ENCODE data around the gene GUCA2A.
"Not testable (repeated sequence)": the region's sequence is repeated elsewhere in the genome, so short reads cannot be mapped to it uniquely, and the experiment has no call there.

The GUCA2A gene, protein sequence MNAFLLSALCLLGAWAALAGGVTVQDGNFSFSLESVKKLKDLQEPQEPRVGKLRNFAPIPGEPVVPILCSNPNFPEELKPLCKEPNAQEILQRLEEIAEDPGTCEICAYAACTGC

GRCh38 chr1:42164551-42165420, at the start of gene GUCA2A:
Gene GUCA2A (minus strand): TSS chr1:42164745. CDS start chr1:42164712, 33 bp downstream.
- in situ Hi-C loops (cut with HindIII; ENCODE audit: low sequenced_read_pairs) = no loop called here

DNA sequence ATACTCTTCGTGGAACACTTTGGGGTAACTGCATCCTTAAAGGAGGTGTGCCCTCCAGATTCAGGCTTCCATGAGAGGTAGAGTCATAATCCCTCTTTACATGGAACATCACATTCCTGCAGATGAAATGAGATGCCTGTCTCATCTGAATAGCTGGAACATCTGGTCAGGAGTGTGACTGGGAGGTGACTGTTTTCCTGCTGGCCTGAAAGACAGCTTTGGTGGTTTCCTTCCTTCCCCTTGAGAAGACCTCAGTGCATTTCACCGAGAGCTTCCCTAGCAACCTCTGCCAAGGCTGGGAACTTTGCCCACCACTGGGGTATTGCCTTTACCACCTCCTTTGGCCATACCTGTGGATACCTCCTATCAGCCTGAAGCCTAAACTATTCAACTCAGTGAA, 46.7 kb upstream of the GUCA2A start:
- in situ Hi-C loops (cut with HindIII; ENCODE audit: low sequenced_read_pairs) = no loop called here

DNA sequence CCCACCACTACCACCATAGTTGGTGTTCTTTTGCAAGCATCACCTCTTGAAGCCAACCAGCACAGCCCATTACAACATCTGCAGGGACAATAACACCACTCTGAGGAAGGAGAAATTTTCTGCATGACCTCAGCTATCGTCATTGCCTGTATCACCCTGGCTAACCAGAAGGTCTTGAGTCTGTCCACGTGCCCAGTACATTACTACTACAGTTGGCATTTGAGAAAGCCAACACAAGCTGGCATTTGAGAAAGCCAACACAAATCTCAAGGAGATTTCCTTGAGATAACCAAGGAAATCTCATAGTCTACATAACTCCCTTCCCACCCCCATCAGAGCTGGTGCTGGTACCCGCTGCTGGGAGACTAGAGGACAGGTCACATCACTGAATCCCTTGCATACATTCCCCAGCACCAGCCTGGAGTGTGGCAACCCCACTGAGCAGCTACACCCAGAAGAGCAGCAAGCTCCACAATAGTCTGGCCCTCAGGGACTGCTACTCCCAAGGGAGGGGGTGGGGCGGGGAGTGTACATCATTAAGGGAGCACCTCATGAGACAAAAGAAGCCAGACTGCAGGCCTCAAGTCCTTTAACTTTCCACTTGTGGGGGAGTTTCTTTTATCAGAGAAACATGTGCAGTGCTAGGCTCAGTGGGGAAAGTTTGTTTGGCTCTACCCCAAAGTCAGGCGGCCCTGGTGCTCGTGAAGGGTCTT, 46.0 kb upstream of the GUCA2A start:
- in situ Hi-C loops (cut with HindIII; ENCODE audit: low sequenced_read_pairs) = no loop called here

DNA sequence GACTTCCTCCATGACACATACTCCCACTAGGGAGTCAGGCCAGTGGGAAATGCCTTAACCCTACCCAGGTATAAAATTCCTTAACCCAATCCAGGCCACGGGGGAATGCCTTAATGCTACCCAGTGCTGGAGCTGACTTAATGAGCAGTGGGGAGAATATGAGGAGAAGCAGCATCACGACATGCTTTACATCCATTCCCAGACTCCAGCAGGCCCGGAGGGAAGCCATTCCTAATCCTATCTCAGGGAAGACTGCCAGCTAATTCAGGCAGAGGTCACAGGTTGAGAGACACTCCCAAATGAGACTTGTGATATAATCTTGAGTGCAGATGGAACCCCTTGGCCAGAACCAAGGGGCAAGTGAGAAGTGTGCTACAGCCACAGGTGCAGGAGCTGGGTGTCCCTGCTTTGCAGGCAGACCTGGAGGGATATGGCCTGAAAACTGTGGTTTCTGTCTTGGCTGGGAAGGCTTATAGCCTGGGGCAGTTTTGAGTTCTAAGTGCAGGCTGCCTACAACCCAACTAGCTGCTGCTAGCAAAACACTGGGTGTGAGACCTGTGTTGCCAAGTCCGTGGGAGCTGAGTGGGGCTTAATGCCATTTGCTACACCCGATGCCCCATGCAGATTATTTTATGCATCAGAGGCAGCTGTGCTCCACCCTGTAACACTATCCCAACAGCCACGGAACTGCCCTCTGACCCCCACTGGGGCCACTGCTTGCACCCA, 45.1 kb upstream of the GUCA2A start:
- in situ Hi-C loops (cut with HindIII; ENCODE audit: low sequenced_read_pairs) = no loop called here

GRCh38 chr1:42206930-42207329, 42.4 kb upstream of the GUCA2A start:
- in situ Hi-C loops (cut with HindIII; ENCODE audit: low sequenced_read_pairs) = not testable (repeated sequence)

DNA sequence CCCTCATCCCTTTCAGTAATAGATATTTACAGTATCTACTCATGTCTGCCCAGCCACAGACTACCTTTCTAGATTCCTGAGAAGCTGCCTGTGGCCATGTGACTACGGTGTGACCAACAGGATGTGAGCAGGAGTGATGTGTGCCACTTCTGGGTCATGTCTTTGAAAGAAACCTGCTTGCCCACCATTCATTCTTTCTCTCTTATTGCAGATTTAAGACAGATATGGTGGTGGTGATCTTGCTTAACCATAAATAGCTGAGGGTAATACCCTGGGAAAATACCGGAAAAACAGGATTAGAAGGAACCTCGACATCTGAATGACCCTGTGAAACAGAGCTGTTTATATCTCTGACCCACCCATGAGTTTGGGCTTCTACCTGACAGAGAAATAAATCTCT, 41.6 kb upstream of the GUCA2A start:
- in situ Hi-C loops (cut with HindIII; ENCODE audit: low sequenced_read_pairs) = no loop called here

GRCh38 chr1:42201986-42202385, 37.4 kb upstream of the GUCA2A start:
- in situ Hi-C loops (cut with HindIII; ENCODE audit: low sequenced_read_pairs) = no loop called here

DNA sequence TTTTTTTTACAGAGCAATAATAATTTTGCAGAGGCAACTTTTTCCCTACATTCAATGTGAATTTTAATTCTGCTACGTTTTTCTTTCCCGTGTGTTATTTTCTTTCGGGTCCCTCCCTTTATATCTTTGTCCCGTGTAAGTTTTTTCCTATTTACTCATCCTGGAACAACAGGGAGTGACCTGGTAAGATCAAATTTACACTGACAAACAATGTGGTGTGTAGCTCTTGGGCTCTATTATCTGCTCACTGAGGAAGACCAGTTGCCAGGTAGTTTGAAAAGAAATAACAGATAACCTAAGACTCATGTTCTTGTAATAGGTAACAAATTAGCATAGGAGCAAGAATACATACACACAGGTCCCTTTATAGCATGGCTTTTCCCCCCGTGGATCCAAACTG, 33.7 kb upstream of the GUCA2A start:
- in situ Hi-C loops (cut with HindIII; ENCODE audit: low sequenced_read_pairs) = no loop called here

GRCh38 chr1:42195841-42196240, 31.3 kb upstream of the GUCA2A start:
- in situ Hi-C loops (cut with HindIII; ENCODE audit: low sequenced_read_pairs) = no loop called here

- in situ Hi-C loops (cut with HindIII; ENCODE audit: low sequenced_read_pairs) = no loop called here
Observed at GRCh38 chr1:42192106-42192505, 27.6 kb upstream of the GUCA2A start.

DNA sequence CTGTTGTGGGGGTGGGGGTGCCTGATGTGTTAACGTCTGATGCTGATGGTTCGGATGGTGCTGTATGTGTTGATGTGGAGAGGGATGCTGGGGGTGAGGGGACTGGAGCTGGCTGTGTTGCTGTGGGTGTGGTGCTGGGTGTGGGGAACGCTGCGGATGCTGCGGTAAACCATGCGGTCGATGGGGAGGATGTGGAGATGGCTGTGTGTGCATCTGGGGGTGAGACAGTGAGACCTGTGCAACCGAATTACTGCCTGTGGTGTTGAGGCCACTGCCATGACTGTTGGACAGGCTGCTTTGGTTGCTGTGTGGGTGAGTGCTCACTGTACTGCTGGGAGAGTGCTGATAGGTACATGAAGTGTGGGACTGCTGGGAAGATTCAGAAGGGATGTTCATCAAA, 26.8 kb upstream of the GUCA2A start:
- in situ Hi-C loops (cut with HindIII; ENCODE audit: low sequenced_read_pairs) = no loop called here

DNA sequence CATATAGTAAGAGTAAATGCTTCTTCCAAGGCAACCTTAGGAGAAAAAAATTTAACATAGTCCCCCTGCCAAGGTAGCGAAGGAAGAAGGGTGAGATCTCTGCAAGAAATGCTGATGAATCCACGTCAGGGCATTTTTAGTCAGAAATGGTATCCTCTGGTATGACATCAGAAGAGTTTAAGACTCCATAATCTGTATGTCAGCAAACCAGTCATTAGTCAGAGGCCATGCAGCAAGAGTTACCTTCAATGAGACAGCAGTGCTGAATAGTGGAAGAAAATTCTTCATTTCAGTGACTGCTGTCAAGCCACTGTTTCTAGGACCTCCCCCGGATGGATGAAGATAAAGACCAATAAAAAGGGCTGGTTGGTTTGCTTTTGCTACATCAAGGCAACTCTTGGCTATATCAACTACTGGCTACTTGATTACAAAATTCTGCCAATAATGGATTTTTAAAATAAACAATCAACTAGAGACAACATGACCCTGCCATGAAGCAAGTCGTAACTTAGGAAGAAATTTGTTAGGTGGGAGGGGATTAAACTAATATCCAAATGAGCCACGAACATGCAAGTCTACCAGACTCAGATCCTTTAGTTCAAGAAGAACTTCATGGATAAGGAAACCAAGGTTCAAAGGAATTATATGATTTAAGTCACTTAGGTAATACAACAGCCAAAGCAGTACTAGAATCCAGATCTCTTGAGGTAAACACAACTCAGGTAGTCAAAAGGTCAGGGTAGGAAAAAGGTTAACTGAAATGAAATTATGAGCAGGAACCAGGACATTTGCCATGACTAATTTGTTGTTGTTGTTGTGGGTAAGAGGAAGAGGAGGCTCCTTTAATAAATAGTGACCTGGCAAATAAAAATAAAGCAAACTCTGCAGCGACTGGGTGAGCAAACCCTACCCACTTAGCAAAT, 25.6 kb upstream of the GUCA2A start:
- in situ Hi-C loops (cut with HindIII; ENCODE audit: low sequenced_read_pairs) = no loop called here

DNA sequence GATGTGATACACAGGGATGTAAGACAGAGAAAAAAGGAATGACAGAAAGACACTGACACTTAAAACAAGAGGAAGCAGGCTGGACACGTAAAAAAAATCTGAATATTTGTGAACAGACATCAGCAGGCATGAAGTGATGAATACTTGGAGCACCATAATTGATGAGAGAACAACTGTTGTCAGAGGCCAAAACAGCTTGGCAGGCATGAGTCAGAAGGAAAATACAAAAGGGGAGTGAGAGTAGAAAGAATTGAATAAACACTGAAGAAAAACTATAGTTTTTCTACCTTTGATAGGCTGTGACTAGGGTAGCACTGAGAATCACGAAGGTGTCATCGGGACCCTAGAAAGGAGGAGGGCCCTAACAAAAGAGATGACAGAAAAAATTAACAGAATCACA, 21.6 kb upstream of the GUCA2A start:
- in situ Hi-C loops (cut with HindIII; ENCODE audit: low sequenced_read_pairs) = no loop called here

DNA sequence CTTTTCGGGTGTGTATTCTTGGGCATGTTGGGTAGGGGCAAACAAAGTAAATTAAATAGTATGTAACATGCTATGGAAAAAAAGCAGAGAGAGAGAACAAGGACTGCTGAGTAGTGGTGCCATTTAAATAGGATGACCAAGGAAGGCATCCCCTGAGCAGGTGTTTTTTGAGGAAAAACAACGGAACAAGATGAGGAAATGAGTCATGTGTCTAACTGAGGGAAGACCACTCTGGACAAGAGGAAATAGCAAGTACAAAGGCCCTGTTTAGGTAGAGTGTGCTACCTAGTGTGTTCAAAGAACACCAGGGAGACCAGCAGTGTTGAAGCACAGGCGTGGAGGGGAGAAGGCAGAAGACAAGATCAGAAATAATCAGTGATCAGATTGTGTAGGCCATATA, 20.1 kb upstream of the GUCA2A start:
- in situ Hi-C loops (cut with HindIII; ENCODE audit: low sequenced_read_pairs) = no loop called here

GRCh38 chr1:42183957-42184268, 19.4 kb upstream of the GUCA2A start:
- in situ Hi-C loops (cut with HindIII; ENCODE audit: low sequenced_read_pairs) = no loop called here

DNA sequence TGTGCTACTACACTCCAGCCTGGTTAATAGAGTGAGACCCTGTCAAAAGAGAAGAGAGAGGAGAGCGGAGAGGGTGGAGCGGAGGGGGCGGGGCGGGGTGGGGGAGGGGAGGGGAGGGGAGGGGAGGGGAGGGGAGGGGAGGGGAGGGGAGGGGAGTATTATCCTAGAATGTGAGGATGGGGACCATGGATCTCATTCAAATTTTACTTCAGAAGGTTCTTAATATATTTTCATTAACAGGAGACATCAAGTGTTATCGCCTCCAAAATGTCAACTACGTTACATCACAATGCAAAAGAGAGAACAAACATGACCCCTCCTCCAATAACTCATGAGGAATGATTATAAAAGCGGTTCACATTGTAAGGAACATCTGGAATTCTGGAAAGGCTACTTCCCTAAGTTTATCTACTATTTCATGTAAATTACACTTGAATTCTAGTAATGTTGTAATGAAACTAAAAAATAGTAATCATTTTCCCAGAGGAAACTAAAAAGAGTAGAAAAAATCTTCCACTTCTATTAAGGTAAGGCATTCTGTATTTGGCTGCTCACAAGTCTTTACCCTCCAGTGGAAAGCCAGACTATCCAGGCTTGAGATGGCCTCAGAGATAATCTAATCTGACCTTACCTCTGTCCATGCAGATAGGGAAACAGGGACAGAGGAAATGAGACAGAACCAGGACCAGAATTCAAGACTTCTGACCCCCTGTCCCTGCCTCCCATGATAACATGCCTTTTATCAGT, 18.8 kb upstream of the GUCA2A start:
- in situ Hi-C loops (cut with HindIII; ENCODE audit: low sequenced_read_pairs) = no loop called here

DNA sequence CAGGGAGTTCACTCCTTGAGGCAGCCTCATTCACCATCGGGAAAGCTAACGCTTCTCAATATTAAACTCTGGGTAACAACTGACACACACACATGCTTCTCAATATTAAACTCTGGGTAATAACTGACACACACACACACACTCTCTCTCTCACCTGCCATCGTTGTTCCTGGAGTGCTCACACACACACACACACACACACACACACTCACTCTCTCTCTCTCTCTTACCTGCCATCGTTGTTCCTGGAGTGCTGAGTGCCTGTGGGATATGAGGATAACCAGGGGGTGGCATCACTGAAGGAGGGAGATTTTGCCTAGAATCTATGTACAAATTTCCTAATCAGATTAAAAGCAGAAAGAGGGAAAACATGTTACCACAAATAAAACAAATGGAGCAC, 17.1 kb upstream of the GUCA2A start:
- in situ Hi-C loops (cut with HindIII; ENCODE audit: low sequenced_read_pairs) = no loop called here

- in situ Hi-C loops (cut with HindIII; ENCODE audit: low sequenced_read_pairs) = no loop called here
Observed at GRCh38 chr1:42179900-42180329, 15.4 kb upstream of the GUCA2A start.

GRCh38 chr1:42179275-42179674, 14.7 kb upstream of the GUCA2A start:
- in situ Hi-C loops (cut with HindIII; ENCODE audit: low sequenced_read_pairs) = no loop called here

DNA sequence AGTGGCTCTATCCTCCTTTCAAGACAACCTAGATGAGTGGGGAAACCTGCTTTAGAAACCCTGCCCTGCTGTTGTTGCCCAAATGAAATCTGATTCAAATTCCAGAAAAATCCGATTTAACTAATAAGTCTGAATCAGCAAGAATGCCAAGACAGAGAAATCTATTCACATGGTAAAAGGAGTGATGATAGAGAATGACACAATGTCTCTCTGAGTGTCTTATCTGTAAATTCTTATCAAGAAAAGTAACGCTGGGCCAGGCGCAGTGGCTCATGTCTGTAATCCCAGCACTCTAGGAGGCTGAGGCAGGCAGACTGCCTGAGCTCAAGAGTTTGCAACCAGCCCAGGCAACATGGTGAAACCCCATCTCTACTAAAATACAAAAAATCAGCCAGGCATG, 13.7 kb upstream of the GUCA2A start:
- in situ Hi-C loops (cut with HindIII; ENCODE audit: low sequenced_read_pairs) = no loop called here

Data from DLD1 (cell line).